HAP-1 (cell line): ENCODE data around the gene DIPK1A.
"Not testable (repeated sequence)": the region's sequence is repeated elsewhere in the genome, so short reads cannot be mapped to it uniquely, and the experiment has no call there.

Source experiments
- DNase-seq, 2 experiments: peaks; one replicate each; pipeline ENCODE4 v3.0.0-alpha.2; 2016 to 2020; ENCODE audit warnings: low spot score in 2 of 2
- H3K27me3 ChIP-seq: fragments of 250-450 bp; sonication (Bioruptor Pico); 2 replicates; pipeline ENCODE4 v1.5.1; 2020; ENCODE audit warnings: low read depth, mild to moderate bottlenecking, moderate library complexity
- H3K36me3 ChIP-seq: fragments of 250-450 bp; sonication (Bioruptor Pico); replicated peaks from 2 replicates; pipeline ENCODE4 v1.5.1; 2020; ENCODE audit warnings: mild to moderate bottlenecking
- H3K4me1 ChIP-seq: fragments of 250-450 bp; sonication (Bioruptor Pico); 2 replicates; pipeline ENCODE4 v1.5.1; 2020; ENCODE audit warnings: mild to moderate bottlenecking
- H3K4me3 ChIP-seq: fragments of 250-450 bp; sonication (Bioruptor Pico); 2 replicates; pipeline ENCODE4 v1.5.1; 2020; ENCODE audit warnings: mild to moderate bottlenecking, moderate library complexity
- H3K9me3 ChIP-seq: fragments of 250-450 bp; sonication (Bioruptor Pico); 2 replicates; pipeline ENCODE4 v1.5.1; 2020; ENCODE audit warnings: mild to moderate bottlenecking, moderate library complexity
- in situ Hi-C: fragments of 300-500 bp; cut with MboI; formaldehyde crosslinking; loops from 3 replicates; pipeline ENCODE4 v1.14.3; 2020; ENCODE audit warnings: low sequenced_read_pairs, inconsistent platforms, mixed read lengths

DIPK1A gene

GRCh38 chr1:92992877-92993276 lies 31.6 kb upstream of the DIPK1A start:
- in situ Hi-C loops, result loop anchor here (5.0 kb wide), 1 partner anchor 131 kb away; no protein-coding TSS in a partner anchor
- Histone ChIP-seq H3K27me3 (peaks cover 50% of the 10 kb centered on the region), H3K36me3 (no peaks in the 10 kb centered on the region), H3K4me3 (no peak overlapping the region), H3K4me1 (no peaks in the 10 kb centered on the region), H3K9me3 (no peaks in the 10 kb centered on the region)
- no peak for DNase-seq

GRCh38 chr1:92992054-92992453 lies 30.8 kb upstream of the DIPK1A start:
- Histone ChIP-seq H3K4me3 (no peak overlapping the region), H3K9me3 (no peaks in the 10 kb centered on the region), H3K4me1 (no peaks in the 10 kb centered on the region), H3K27me3 (peaks cover 45% of the 10 kb centered on the region), H3K36me3 (no peaks in the 10 kb centered on the region)
- in situ Hi-C loops, result loop anchor here (5.0 kb wide), 1 partner anchor 130 kb away; no protein-coding TSS in a partner anchor
- DNase-seq, result no peak

GRCh38 chr1:92990828-92991227 lies 29.6 kb upstream of the DIPK1A start:
- peaks cover 41% of the 10 kb centered on the region for H3K27me3 ChIP-seq
- no peaks in the 10 kb centered on the region for H3K9me3 ChIP-seq
- no peaks in the 10 kb centered on the region for H3K4me1 ChIP-seq
- H3K4me3 ChIP-seq, result no peak overlapping the region
- in situ Hi-C loops, result loop anchor here (5.0 kb wide), 1 partner anchor 129 kb away; no protein-coding TSS in a partner anchor
- no peaks in the 10 kb centered on the region for H3K36me3 ChIP-seq
- DNase-seq, result no peak

GRCh38 chr1:92989936-92990583 lies 28.8 kb upstream of the DIPK1A start:
- no peak overlapping the region for H3K4me3 ChIP-seq
- peaks cover under 1% of the 10 kb centered on the region; the same call in 1 of the 2 replicates for H3K4me1 ChIP-seq
- H3K9me3 ChIP-seq, result no peaks in the 10 kb centered on the region
- H3K36me3 ChIP-seq, result no peaks in the 10 kb centered on the region
- no peak for DNase-seq
- peaks cover 35% of the 10 kb centered on the region for H3K27me3 ChIP-seq
- in situ Hi-C loops, result loop anchor here (5.0 kb wide), 1 partner anchor 128 kb away; no protein-coding TSS in a partner anchor

GRCh38 chr1:92989253-92989652 lies 28.0 kb upstream of the DIPK1A start:
- Histone ChIP-seq H3K4me3 (no peak overlapping the region), H3K36me3 (no peaks in the 10 kb centered on the region), H3K4me1 (peaks cover 3% of the 10 kb centered on the region; the same call in 1 of the 2 replicates), H3K27me3 (peaks cover 34% of the 10 kb centered on the region), H3K9me3 (no peaks in the 10 kb centered on the region)
- in situ Hi-C loops, result no loop called here
- DNase-seq, result no peak

- peaks cover 3% of the 10 kb centered on the region; the same call in 1 of the 2 replicates for H3K4me1 ChIP-seq
- H3K27me3 ChIP-seq, result peaks cover 40% of the 10 kb centered on the region
- in situ Hi-C loops, result no loop called here
- DNase-seq, result no peak
- no peaks in the 10 kb centered on the region; the same call in 1 of the 2 replicates for H3K9me3 ChIP-seq
- no peak overlapping the region for H3K4me3 ChIP-seq
- H3K36me3 ChIP-seq, result no peaks in the 10 kb centered on the region
Measured at GRCh38 chr1:92987462-92987861, 26.2 kb upstream of the DIPK1A start.

GRCh38 chr1:92985101-92985500 lies 23.8 kb upstream of the DIPK1A start:
- in situ Hi-C loops, result no loop called here
- Histone ChIP-seq H3K27me3 (peaks cover 41% of the 10 kb centered on the region), H3K4me1 (peaks cover 3% of the 10 kb centered on the region; the same call in 1 of the 2 replicates), H3K4me3 (no peak overlapping the region), H3K36me3 (no peaks in the 10 kb centered on the region), H3K9me3 (peaks cover 3% of the 10 kb centered on the region; the same call in 1 of the 2 replicates)
- DNase-seq, result peak in 1 of 2 experiments; percentile 71

- H3K27me3 ChIP-seq, result peaks cover 21% of the 10 kb centered on the region
- H3K4me3 ChIP-seq, result no peak overlapping the region
- no peaks in the 10 kb centered on the region for H3K36me3 ChIP-seq
- peaks cover 3% of the 10 kb centered on the region; the same call in 1 of the 2 replicates for H3K4me1 ChIP-seq
- H3K9me3 ChIP-seq, result peaks cover 3% of the 10 kb centered on the region; the same call in 1 of the 2 replicates
- in situ Hi-C loops, result no loop called here
- no peak for DNase-seq
Measured at GRCh38 chr1:92980732-92981647, 19.7 kb upstream of the DIPK1A start.

GRCh38 chr1:92975551-92976232 lies 14.4 kb upstream of the DIPK1A start:
- no peaks in the 10 kb centered on the region for H3K4me1 ChIP-seq
- in situ Hi-C loops, result no loop called here
- peaks cover 21% of the 10 kb centered on the region for H3K27me3 ChIP-seq
- DNase-seq, result no peak
- H3K4me3 ChIP-seq, result no peak overlapping the region
- no peaks in the 10 kb centered on the region for H3K9me3 ChIP-seq
- no peaks in the 10 kb centered on the region for H3K36me3 ChIP-seq

GRCh38 chr1:92974112-92974511 lies 12.8 kb upstream of the DIPK1A start:
- H3K36me3 ChIP-seq, H3K9me3 ChIP-seq, H3K4me1 ChIP-seq, in situ Hi-C loops, DNase-seq, H3K4me3 ChIP-seq: not testable (repeated sequence)
- H3K27me3 ChIP-seq, result peaks cover 34% of the 10 kb centered on the region

GRCh38 chr1:92973203-92973897 lies 12.1 kb upstream of the DIPK1A start:
- H3K36me3 ChIP-seq, result no peaks in the 10 kb centered on the region
- H3K27me3 ChIP-seq, result peaks cover 37% of the 10 kb centered on the region
- H3K4me1 ChIP-seq, result no peaks in the 10 kb centered on the region
- no peaks in the 10 kb centered on the region for H3K9me3 ChIP-seq
- no peak for DNase-seq
- in situ Hi-C loops, result no loop called here
- H3K4me3 ChIP-seq, result no peak overlapping the region

- H3K27me3 ChIP-seq, result peaks cover 42% of the 10 kb centered on the region
- no peak overlapping the region for H3K4me3 ChIP-seq
- H3K9me3 ChIP-seq, result no peaks in the 10 kb centered on the region
- no peaks in the 10 kb centered on the region for H3K4me1 ChIP-seq
- no peak for DNase-seq
- H3K36me3 ChIP-seq, result no peaks in the 10 kb centered on the region
- in situ Hi-C loops, result no loop called here
Measured at GRCh38 chr1:92972409-92973129, 11.3 kb upstream of the DIPK1A start.
